ENCODE results near the gene SLC35B1.
A peak's percentile ranks its signal among the peaks of the same experiment; 100 is the strongest.

The SLC35B1 gene

GRCh38 chr17:49707608-49708514, at the start of gene SLC35B1:
Gene SLC35B1 (minus strand): TSS chr17:49707964. CDS start chr17:49707833, 131 bp downstream.
- DNase-seq, result peak; percentile 99

GRCh38 chr17:49757151-49757777, 49.5 kb upstream of the SLC35B1 start:
- DNase-seq, result no peak

- no peak for DNase-seq
Observed at GRCh38 chr17:49756323-49757150, 48.8 kb upstream of the SLC35B1 start.

- DNase-seq, result no peak
Observed at GRCh38 chr17:49755663-49756283, 48.0 kb upstream of the SLC35B1 start.

- DNase-seq, result no peak
Observed at GRCh38 chr17:49753959-49754391, 46.2 kb upstream of the SLC35B1 start.

- no peak for DNase-seq
Observed at GRCh38 chr17:49752508-49752907, 44.7 kb upstream of the SLC35B1 start.

GRCh38 chr17:49749730-49750129, 42.0 kb upstream of the SLC35B1 start:
- DNase-seq, result no peak

- DNase-seq, result peak; percentile 71
Observed at GRCh38 chr17:49748791-49749190, 41.0 kb upstream of the SLC35B1 start.

- no peak for DNase-seq
Observed at GRCh38 chr17:49748223-49748622, 40.5 kb upstream of the SLC35B1 start.

- no peak for DNase-seq
Observed at GRCh38 chr17:49747632-49748031, 39.9 kb upstream of the SLC35B1 start.

GRCh38 chr17:49746791-49747490, 39.2 kb upstream of the SLC35B1 start:
- no peak for DNase-seq

- DNase-seq, result no peak
Observed at GRCh38 chr17:49745175-49746139, 37.7 kb upstream of the SLC35B1 start.

GRCh38 chr17:49742166-49742638, 34.4 kb upstream of the SLC35B1 start:
- DNase-seq, result no peak

- no peak for DNase-seq
Observed at GRCh38 chr17:49741692-49742076, 33.9 kb upstream of the SLC35B1 start.

- DNase-seq, result no peak
Observed at GRCh38 chr17:49741009-49741691, 33.4 kb upstream of the SLC35B1 start.

GRCh38 chr17:49739641-49740271, 32.0 kb upstream of the SLC35B1 start:
- peak; percentile 82 for DNase-seq

GRCh38 chr17:49738456-49739163, 30.8 kb upstream of the SLC35B1 start:
- DNase-seq, result no peak

GRCh38 chr17:49734515-49735490, 27.0 kb upstream of the SLC35B1 start:
- no peak for DNase-seq

Data from stimulated activated CD4-positive, alpha-beta T cell treated with anti-CD3 and anti-CD28 coated beads, Interleukin-4, amount 100 ng/mL, for 24 hours (primary cell).